GM21390 (cell line): ENCODE measurements around the gene HIC1.

Experiments
- ATAC-seq: cut with Tn5 transposase; IDR thresholded peaks from one replicate; pipeline ENCODE4 v1.9.1; 2021; ENCODE audit not compliant: unreplicated experiment

The HIC1 gene

DNA sequence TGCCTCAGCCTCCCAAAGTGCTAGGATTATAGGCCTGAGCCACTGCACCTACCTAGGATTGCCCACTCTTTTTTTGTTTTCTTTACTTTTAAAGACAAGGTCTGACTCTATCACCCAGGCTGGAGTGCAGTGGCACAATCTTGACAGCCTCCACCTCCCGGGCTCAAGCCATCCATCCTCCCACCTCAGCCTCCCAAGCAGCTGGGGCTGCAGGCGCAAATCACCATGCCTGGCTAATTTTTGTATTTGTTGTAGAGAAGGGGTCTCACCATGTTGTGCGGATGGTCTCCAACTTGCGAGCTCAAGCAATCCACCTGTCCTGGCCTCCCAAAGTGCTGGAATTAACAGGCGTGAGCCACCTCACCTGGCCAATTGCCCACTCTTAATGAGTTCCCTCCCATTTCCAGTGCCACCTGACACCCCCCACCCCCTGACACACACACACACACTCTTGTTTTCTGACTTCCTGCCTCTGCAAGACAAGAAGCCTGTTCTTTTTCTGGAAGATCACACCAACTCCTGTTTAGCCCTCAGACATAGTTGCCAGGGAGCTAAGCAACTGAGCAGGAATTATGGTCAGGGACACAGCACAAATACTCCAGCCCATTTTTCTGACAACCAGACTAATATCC, 10.5 kb upstream of the HIC1 start:
- ATAC-seq, result no peak

DNA sequence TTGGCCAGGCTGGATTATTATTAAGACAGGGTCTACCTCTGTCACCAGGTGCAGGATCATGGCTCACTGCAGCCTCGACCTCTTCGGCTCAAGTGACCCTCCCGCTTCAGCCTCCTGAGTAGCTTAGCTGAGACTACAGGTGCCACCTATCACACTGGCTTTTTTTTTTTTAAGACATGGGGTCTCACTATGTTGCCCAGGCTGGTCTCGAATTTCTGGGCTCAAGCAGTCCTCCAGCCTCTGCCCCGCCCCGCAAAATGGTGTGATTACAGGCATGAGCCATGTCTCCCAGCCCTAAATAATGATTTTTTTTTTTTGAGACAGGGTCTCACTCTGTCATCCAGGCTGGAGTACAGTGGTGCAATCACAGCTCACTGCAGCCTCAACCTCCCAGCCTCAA, 7.3 kb upstream of the HIC1 start:
- no peak for ATAC-seq

DNA sequence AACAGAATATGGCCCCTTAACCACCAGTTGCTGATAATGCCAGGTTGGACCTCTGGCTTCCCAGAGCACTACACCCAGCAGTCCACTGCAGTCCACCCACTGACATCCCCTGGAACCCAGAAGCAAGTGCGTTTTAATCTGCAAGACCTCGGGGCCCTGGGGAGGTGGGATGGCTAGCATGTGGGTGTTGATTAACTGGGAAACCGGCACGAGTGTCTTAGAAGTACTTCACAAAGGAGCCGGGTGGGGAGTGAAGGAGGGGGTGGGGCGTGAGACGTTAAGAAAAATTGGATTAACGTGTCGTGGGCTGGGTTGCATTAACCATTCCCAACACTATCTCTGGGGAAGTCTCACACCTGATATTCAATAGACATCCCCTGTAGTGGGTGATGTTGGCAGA, 6.1 kb upstream of the HIC1 start:
- no peak for ATAC-seq

DNA sequence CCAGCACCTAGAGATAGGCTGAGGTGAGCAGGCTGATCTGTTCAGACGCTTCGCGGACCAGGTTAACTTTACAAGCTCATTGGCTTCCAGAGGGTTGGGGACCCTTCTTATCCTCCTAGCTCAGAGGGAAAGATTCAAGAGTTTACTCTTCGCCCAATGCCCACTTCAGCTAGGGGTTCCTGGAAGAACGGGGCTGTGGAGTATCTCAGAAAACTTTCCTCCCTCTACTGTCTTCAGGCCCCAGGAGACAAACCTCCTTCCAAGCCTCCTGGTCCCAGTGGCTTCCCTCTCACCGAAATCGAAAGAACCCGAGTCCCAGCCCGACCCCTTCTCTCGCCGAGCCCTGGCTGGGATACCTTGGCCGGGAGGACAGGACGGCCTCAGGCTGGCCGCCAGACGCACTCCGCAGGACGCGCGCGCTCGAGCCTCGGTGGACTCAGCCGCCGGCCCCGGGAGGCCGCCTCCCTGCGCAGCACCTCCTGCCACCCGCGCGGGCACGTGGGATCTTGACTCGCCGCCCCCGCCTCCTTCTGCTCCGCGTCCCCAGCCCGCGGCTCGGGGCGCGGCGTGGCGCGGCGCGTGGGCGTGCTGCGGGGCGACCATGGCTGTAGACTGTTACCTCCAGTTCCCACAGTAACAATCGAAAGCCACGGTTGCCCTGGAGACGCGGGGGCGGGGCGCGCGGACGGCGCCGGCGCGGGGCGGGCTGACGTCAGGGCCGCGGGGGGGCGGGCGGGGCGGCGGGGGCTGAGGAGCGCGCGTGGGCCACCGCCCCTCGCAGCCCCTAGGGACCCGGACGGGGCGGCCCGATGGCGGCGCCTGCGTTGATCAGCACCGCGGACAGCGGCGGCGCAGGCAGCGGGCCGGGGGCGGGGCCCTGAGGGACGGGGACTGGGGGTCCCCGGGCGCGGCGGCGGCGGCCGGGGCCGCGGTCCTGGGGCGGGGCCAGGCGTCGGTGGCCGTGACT, 5.3 kb upstream of the HIC1 start:
- ATAC-seq, result peak; percentile 41

DNA sequence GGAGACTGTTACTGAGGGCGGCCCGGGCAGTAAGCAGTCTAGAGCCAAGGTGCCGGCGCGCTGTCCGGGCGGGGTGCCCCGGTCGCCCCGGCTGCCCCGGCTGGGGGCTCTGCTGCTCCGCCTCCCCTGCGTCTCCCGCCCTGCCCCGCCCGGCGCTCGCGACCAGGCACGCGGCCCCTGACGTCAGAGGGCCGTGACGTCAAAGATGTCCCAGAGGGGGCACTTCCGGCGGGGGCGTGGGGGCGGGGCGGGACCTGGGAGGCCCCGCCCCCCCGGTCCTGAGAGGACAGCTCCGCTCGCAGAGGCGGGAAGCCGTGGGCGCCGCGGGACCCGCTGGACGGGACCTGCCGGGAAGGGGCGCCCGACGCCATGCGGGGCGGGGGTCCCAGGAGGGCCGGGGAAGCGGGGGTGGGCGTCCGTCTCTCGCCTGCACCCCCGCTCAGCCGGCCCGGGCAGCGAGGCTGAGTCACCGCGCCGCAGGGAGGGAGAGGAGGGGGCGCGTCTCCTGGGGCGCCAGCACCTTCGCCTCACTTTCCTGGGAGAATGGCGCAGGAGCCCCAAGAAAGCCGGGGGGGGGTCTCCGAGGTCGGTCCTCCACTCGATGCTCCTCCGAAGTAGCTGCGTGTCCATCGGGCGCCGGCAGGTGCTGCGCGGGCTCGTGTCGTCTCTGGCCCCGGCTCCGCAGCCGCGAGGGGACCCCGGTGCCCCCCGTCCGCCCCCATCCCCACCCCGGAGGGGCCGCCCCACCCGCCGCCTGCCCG, 4.4 kb upstream of the HIC1 start:
- no peak for ATAC-seq

DNA sequence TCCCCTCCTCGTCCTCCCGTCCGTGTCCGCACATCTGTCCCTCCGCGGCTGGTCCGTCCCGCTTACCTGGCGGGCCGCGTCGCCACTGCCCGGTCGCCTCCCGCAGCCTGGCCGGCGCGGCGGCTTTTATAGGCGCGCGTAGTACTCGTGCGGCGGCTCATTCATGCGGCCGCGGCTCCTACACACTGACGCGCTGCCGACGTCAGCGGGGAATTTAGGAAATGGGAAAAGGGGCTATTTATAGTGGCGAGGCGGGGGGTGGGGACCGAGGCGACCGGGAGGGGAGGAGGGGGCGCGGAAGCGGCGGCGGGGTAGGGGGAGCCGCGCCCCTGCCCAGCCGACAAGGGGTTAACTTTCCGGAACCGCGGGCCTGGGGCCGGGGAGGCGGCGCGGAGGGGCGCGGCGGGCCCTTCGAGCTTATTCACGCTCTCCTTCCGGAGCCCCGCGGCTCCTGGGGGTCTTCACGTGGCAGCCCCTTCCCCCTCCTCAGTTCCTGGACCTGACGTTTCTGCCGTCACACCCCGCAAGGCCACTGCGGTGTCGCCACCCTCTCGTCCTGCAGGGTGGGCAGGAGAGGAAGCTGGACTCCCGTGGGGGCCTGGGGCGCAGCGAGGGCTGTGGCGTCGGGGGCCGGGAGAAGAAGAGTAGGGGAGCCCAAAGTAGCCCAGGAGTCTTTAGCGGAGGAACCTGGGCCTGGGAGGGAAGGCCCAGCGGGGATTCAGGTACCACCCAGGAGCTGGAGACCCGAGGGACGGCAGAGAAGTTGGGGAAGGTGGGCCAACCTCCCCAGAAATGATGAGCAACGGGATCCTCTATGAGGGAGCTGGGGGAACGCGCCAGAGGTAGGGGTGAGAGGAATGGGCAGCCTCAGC, 3.6 kb upstream of the HIC1 start:
- no peak for ATAC-seq

DNA sequence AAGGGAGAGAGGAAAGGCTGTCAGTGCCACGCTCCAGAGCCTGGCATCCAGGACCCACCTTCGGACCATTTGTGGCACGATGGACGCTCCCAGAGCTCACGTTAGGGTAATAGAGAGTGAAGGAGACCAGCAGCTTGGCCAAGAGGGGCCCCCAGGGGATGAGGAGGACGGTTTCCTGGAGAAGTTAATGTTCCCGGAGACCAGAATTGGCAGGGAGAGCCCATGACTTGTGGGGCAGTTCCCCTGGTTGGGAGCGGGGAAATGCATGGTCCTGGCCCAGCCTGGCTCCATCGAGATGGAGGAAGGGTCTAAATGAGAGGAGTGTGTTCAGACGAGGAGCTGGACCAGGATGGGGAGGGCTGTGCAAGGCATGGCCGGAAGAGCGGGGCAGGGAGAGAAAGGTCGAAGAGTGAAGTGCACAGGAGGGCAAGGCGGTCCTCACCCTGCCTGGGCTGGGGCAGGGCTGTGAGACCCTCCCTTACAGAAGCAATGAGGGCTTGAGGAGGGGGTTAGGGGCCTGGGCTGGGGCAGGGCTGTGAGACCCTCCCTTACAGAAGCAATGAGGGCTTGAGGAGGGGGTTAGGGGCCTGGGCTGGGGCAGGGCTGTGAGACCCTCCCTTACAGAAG, 2.9 kb upstream of the HIC1 start:
- ATAC-seq, result no peak

DNA sequence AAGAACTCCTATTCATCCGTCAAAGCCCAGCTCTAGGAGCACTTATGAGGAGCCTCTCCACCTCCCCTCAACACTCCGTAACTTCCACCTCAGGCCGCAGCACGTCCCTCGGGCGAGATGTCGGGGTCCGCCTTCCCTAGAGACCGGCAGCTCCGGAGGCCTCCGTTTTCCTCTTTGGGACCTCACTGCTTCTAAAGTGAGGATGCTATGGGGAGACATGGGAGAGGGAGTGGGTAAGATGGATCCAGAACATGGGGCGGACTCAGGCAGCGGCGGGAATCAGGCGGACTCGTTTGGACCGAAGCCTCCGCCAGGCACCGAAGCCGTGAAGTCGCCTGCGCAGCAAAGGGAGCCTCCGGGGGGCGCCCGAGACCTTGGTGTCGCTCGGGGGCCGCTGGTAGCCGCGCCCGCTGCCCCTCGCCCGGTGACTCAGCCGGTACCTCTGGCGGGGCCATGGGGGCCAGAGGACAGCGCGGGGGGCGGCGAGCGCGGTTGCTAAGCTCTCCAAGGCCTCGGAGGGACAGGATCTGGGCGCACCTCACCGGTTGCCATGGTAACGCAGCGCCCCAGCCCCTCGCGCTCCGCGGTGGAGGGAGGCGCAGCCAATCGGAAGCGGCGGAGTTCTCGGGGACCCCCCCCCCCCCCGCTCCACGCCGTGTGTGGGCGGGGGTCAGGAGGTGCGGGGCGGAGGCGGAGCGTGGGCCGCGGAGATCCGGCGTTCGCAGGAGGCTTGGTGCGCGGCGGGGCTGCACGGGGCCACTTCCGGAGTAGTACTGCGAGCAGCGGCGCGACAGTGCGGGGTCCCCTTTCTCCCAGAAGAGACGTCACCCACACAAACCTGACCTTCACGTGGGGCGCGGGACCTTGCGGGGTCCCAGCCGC, 1.3 kb upstream of the HIC1 start:
- ATAC-seq, result no peak

DNA sequence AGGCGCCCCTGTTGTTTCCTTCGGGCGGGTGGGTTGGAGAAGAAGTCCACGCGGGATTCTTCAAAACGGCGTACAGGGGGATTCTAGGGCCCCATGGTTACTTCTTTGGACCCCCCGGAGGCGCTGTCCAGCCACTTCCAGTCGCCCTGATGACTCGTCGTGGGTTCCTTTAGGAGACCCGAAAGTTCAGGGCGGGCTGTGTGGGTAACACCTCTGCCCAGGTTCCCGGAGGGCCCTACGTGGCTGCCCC, 716 bp upstream of the HIC1 start:
- ATAC-seq, result no peak

DNA sequence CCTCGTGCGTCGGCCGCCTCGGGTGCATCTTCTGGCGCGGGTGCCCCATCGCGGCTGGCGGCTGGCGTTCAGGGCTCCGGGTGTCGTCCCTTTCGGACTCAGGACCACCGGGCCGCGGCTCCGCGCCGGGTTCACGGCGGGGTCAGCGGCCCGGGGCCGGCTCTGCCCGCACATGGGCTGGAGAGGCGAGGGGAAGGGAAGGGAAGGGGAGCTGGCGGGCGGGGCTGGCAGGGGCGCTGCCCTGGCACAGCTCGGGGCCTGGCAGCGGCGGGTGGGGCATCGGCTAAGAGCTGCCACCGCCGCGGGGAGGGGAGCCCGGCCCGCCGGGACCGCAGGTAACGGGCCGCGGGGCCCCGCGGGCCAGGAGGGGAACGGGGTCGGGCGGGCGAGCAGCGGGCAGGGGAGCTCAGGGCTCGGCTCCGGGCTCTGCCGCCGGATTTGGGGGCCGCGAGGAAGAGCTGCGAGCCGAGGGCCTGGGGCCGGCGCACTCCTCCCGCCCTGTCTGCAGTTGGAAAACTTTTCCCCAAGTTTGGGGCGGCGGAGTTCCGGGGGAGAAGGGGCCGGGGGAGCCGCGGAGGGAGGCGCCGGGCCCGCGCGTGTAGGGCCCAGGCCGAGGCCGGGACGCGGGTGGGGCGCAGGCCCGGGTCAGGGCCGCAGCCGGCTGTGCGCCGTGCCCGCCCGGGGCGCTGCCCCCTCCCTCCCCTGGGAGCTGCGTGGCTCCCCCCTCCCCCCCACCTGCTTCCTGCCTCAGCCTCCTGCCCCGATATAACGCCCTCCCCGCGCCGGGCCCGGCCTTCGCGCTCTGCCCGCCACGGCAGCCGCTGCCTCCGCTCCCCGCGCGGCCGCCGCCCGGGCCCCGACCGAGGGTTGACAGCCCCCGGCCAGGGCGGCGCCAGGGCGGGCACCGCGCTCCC, 646 bp downstream of the HIC1 start:
- no peak for ATAC-seq

DNA sequence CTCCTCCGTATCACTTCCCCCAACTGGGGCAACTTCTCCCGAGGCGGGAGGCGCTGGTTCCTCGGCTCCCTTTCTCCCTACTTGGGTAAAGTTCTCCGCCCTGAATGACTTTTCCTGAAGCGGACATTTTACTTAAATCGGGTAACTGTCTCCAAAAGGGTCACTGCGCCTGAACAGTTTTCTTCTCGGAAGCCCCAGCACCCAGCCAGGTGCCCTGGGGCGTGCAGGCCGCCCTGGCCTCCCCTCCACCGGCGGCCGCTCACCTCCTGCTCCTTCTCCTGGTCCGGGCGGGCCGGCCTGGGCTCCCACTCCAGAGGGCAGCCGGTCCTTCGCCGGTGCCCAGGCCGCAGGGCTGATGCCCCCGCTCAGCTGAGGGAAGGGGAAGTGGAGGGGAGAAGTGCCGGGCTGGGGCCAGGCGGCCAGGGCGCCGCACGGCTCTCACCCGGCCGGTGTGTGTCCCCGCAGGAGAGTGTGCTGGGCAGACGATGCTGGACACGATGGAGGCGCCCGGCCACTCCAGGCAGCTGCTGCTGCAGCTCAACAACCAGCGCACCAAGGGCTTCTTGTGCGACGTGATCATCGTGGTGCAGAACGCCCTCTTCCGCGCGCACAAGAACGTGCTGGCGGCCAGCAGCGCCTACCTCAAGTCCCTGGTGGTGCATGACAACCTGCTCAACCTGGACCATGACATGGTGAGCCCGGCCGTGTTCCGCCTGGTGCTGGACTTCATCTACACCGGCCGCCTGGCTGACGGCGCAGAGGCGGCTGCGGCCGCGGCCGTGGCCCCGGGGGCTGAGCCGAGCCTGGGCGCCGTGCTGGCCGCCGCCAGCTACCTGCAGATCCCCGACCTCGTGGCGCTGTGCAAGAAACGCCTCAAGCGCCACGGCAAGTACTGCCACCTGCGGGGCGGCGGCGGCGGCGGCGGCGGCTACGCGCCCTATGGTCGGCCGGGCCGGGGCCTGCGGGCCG, 1.6 kb downstream of the HIC1 start:
- ATAC-seq, result no peak

DNA sequence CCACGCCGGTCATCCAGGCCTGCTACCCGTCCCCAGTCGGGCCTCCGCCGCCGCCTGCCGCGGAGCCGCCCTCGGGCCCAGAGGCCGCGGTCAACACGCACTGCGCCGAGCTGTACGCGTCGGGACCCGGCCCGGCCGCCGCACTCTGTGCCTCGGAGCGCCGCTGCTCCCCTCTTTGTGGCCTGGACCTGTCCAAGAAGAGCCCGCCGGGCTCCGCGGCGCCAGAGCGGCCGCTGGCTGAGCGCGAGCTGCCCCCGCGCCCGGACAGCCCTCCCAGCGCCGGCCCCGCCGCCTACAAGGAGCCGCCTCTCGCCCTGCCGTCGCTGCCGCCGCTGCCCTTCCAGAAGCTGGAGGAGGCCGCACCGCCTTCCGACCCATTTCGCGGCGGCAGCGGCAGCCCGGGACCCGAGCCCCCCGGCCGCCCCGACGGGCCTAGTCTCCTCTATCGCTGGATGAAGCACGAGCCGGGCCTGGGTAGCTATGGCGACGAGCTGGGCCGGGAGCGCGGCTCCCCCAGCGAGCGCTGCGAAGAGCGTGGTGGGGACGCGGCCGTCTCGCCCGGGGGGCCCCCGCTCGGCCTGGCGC, 2.4 kb downstream of the HIC1 start:
- ATAC-seq, result no peak

DNA sequence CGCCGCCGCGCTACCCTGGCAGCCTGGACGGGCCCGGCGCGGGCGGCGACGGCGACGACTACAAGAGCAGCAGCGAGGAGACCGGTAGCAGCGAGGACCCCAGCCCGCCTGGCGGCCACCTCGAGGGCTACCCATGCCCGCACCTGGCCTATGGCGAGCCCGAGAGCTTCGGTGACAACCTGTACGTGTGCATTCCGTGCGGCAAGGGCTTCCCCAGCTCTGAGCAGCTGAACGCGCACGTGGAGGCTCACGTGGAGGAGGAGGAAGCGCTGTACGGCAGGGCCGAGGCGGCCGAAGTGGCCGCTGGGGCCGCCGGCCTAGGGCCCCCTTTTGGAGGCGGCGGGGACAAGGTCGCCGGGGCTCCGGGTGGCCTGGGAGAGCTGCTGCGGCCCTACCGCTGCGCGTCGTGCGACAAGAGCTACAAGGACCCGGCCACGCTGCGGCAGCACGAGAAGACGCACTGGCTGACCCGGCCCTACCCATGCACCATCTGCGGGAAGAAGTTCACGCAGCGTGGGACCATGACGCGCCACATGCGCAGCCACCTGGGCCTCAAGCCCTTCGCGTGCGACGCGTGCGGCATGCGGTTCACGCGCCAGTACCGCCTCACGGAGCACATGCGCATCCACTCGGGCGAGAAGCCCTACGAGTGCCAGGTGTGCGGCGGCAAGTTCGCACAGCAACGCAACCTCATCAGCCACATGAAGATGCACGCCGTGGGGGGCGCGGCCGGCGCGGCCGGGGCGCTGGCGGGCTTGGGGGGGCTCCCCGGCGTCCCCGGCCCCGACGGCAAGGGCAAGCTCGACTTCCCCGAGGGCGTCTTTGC, 3.1 kb downstream of the HIC1 start:
- no peak for ATAC-seq

DNA sequence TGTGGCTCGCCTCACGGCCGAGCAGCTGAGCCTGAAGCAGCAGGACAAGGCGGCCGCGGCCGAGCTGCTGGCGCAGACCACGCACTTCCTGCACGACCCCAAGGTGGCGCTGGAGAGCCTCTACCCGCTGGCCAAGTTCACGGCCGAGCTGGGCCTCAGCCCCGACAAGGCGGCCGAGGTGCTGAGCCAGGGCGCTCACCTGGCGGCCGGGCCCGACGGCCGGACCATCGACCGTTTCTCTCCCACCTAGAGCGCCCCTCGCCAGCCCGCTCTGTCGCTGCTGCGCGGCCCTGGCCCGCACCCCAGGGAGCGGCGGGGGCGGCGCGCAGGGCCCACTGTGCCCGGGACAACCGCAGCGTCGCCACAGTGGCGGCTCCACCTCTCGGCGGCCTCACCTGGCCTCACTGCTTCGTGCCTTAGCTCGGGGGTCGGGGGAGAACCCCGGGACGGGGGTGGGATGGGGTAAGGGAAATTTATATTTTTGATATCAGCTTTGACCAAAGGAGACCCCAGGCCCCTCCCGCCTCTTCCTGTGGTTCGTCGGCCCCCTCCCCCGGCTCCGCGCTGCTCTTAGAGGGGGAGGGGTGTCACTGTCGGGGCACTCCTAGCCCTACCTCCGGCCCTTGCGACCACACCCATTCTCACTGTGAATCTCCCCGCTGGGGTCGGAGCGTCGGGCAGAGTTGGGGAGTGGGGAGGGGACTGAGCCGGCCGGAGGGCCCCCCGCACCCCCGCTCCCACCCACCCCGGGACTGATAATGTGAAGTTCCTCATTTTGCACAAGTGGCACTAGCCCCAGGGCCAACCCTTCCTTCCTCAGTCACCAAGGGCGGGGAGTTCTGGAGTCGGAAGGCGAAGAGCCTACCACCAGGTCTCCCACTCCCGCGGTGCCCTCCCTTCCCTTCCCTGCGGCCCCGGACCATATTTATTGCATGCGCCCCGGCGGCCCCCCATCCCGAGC, 4.0 kb downstream of the HIC1 start:
- ATAC-seq, result no peak
